RWPE1 (cell line): ENCODE measurements around the gene GPC5.
"Not testable (repeated sequence)": the region's sequence is repeated elsewhere in the genome, so short reads cannot be mapped to it uniquely, and the experiment has no call there.

Experiments used
- CTCF ChIA-PET: fragments of 350-600 bp; sonication (Branson Sonifier 250); formaldehyde crosslinking; extraction: SDS; loops from one replicate; lab custom pipeline; 2021; lab: Yijun Ruan, JAX
- POLR2A ChIA-PET: fragments of 400-600 bp; formaldehyde crosslinking; extraction: SDS; loops from one replicate; lab custom pipeline; 2020; ENCODE audit warnings: antibody characterized with exemption; ENCODE audit not compliant: low non-redundant PET; lab: Yijun Ruan, JAX
- DNase-seq: peaks from one replicate; pipeline ENCODE4 v3.0.0; 2012; ENCODE audit warnings: low spot score
- H3K27ac ChIP-seq: fragments of 450-650 bp; 2 replicates; pipeline ENCODE4 v1.5.1; 2017
- CTCF ChIP-seq: fragments of 450-650 bp; conservative IDR thresholded peaks from 2 replicates; pipeline ENCODE4 v1.5.1; 2017; ENCODE audit warnings: low read depth, mild to moderate bottlenecking

Gene GPC5

GRCh38 chr13:92894447-92894846 is 1496.0 kb downstream of the GPC5 start:
- ChIA-PET CTCF (interaction anchor here (0.7 kb wide), 1 partner anchor 386 kb away, joined by 3 read pairs; no protein-coding TSS in a partner anchor), POLR2A (no interaction called here)
- TF ChIP-seq CTCF = no peak
- H3K27ac ChIP-seq = no peak overlapping the region
- DNase-seq = no peak

- POLR2A ChIA-PET = no interaction called here
- CTCF ChIA-PET = interaction anchor here (0.7 kb wide), 1 partner anchor 180 kb away, joined by 4 read pairs; no protein-coding TSS in a partner anchor
Measured at GRCh38 chr13:92896842-92897241, 1498.4 kb downstream of the GPC5 start.

GRCh38 chr13:92898946-92899345 is 1500.5 kb downstream of the GPC5 start:
- H3K27ac ChIP-seq, DNase-seq, POLR2A ChIA-PET: not testable (repeated sequence)
- CTCF ChIA-PET = interaction anchor here (0.6 kb wide), 1 partner anchor 153 kb away, joined by 3 read pairs; no protein-coding TSS in a partner anchor

More at GRCh38 chr13:92896842-92897241, 1498.4 kb downstream of the GPC5 start:
- no peak overlapping the region for H3K27ac ChIP-seq
- no peak for TF ChIP-seq CTCF
- peak; percentile 4 for DNase-seq

GRCh38 chr13:92900446-92900845 is 1502.0 kb downstream of the GPC5 start:
- H3K27ac ChIP-seq = no peak overlapping the region
- no peak for DNase-seq
- ChIA-PET POLR2A (no interaction called here), CTCF (no interaction called here)
- no peak for TF ChIP-seq CTCF

GRCh38 chr13:92901739-92902138 is 1503.3 kb downstream of the GPC5 start:
- DNase-seq = no peak
- POLR2A ChIA-PET = no interaction called here
- no peak for TF ChIP-seq CTCF
- CTCF ChIA-PET = no interaction called here
- no peak overlapping the region for H3K27ac ChIP-seq

GRCh38 chr13:92912629-92913028 is 1514.2 kb downstream of the GPC5 start:
- POLR2A ChIA-PET = no interaction called here
- CTCF ChIA-PET = interaction anchor here (0.6 kb wide), 1 partner anchor 12 kb away, joined by 6 read pairs; no protein-coding TSS in a partner anchor
- no peak overlapping the region for H3K27ac ChIP-seq
- TF ChIP-seq CTCF = no peak
- no peak for DNase-seq

GRCh38 chr13:92913840-92914239 is 1515.4 kb downstream of the GPC5 start:
- no peak overlapping the region for H3K27ac ChIP-seq
- POLR2A ChIA-PET = no interaction called here
- no peak for TF ChIP-seq CTCF
- DNase-seq = no peak
- CTCF ChIA-PET = no interaction called here
